Neuronal stem cell (in vitro differentiated cells): ENCODE data around the gene TUBA3E.
"Not testable (repeated sequence)": the region's sequence is repeated elsewhere in the genome, so short reads cannot be mapped to it uniquely, and the experiment has no call there.

Experiments
- DNase-seq: peaks from one replicate; pipeline ENCODE4 v3.0.0-alpha.2; 2013; ENCODE audit warnings: low spot score
- H2AFZ ChIP-seq: one replicate; pipeline ENCODE4 v1.6.1; 2013; ENCODE audit warnings: mild to moderate bottlenecking, low read length, inconsistent platforms
- H2AK5ac ChIP-seq: 2 replicates; pipeline ENCODE4 v1.6.1; 2013; ENCODE audit warnings: low read depth, mild to moderate bottlenecking, inconsistent platforms, low read length, moderate library complexity, mixed read lengths
- H2BK120ac ChIP-seq: 2 replicates; pipeline ENCODE4 v1.6.1; 2013; ENCODE audit warnings: low read depth, mild to moderate bottlenecking, inconsistent platforms, low read length, moderate library complexity, mixed read lengths
- H2BK12ac ChIP-seq: one replicate; pipeline ENCODE4 v1.6.1; 2013; ENCODE audit warnings: low read length, inconsistent platforms
- H2BK15ac ChIP-seq: 2 replicates; pipeline ENCODE4 v1.6.1; 2013; ENCODE audit warnings: mild to moderate bottlenecking, low read length, inconsistent platforms, mixed read lengths
- H2BK5ac ChIP-seq: one replicate; pipeline ENCODE4 v1.6.1; 2013; ENCODE audit warnings: inconsistent platforms, mild to moderate bottlenecking, low read length, moderate library complexity
- H3K14ac ChIP-seq: one replicate; pipeline ENCODE4 v1.6.1; 2013; ENCODE audit warnings: low read length, inconsistent platforms
- H3K18ac ChIP-seq: 2 replicates; pipeline ENCODE4 v1.6.1; 2013; ENCODE audit warnings: low read length, inconsistent platforms
- H3K23ac ChIP-seq: 2 replicates; pipeline ENCODE4 v1.6.1; 2013; ENCODE audit warnings: low read depth, mild to moderate bottlenecking, mixed read lengths, low read length, inconsistent platforms; ENCODE audit not compliant: poor library complexity
- H3K27ac ChIP-seq: replicated peaks from 3 replicates; pipeline ENCODE4 v1.5.1; 2013; ENCODE audit warnings: low read length, inconsistent platforms
- H3K27me3 ChIP-seq, 3 experiments: 2 replicates each; pipeline ENCODE4 v1.6.1; 2013; ENCODE audit warnings: low read length in 3 of 3, mild to moderate bottlenecking in 2 of 3, inconsistent platforms in 1 of 3, low read depth in 1 of 3, mixed read lengths in 1 of 3, moderate library complexity in 1 of 3; ENCODE audit not compliant: control insufficient read depth in 3 of 3, insufficient read depth in 3 of 3
- H3K36me3 ChIP-seq, 2 donors: replicated peaks in 1 of 2; 2 replicates each; pipeline ENCODE4 v1.6.1; 2013; ENCODE audit warnings: low read length in 2 of 2; ENCODE audit not compliant: control insufficient read depth in 2 of 2, insufficient read depth in 2 of 2
- H3K4ac ChIP-seq: 2 replicates; pipeline ENCODE4 v1.6.1; 2013; ENCODE audit warnings: inconsistent platforms, mild to moderate bottlenecking, low read length, moderate library complexity
- H3K4me1 ChIP-seq, 2 donors: 1 replicate in 1 of 2; 2 replicates in 1 of 2; pipeline ENCODE4 v1.6.1; 2013; ENCODE audit warnings: low read length in 2 of 2, low read depth in 1 of 2; ENCODE audit not compliant: control insufficient read depth in 2 of 2, insufficient read depth in 1 of 2
- H3K4me2 ChIP-seq: one replicate; pipeline ENCODE4 v1.6.1; 2013; ENCODE audit warnings: mild to moderate bottlenecking, low read length, inconsistent platforms; ENCODE audit not compliant: insufficient read depth, poor library complexity, severe bottlenecking
- H3K4me3 ChIP-seq, 2 donors: 2 replicates each; pipeline ENCODE4 v1.5.1; 2013; ENCODE audit warnings: low read length in 2 of 2, mild to moderate bottlenecking in 2 of 2, inconsistent platforms in 1 of 2, moderate library complexity in 1 of 2
- H3K79me1 ChIP-seq: one replicate; pipeline ENCODE4 v1.6.1; 2013; ENCODE audit warnings: low read depth, mild to moderate bottlenecking, inconsistent platforms, low read length, moderate library complexity
- H3K9ac ChIP-seq: one replicate; pipeline ENCODE4 v1.6.1; 2013; ENCODE audit warnings: mild to moderate bottlenecking, low read depth, low read length, inconsistent platforms; ENCODE audit not compliant: poor library complexity
- H3K9me3 ChIP-seq, 2 donors: replicated peaks in 1 of 2; 2 replicates each; pipeline versions ENCODE3 to v1.6.1; 2013; ENCODE audit warnings: low read length in 2 of 2, mild to moderate bottlenecking in 2 of 2, inconsistent platforms in 1 of 2, low read depth in 1 of 2, mixed read lengths in 1 of 2, moderate library complexity in 1 of 2; ENCODE audit not compliant: control insufficient read depth in 2 of 2, insufficient read depth in 1 of 2
- H4K8ac ChIP-seq: one replicate; pipeline ENCODE4 v1.6.1; 2013; ENCODE audit warnings: low read depth, mild to moderate bottlenecking, inconsistent platforms, low read length, moderate library complexity
- H4K91ac ChIP-seq: one replicate; pipeline ENCODE4 v1.6.1; 2013; ENCODE audit warnings: low read length, low read depth, mild to moderate bottlenecking, inconsistent platforms; ENCODE audit not compliant: poor library complexity
- WGBS, 2 donors: extraction: QIAGEN DNeasy Blood & Tissue Kit; methylation state at CpG; one replicate each; pipeline ENCODE4 v1.1.7; 2013; ENCODE audit warnings: missing lambda C conversion rate in 2 of 2, mixed read lengths in 1 of 2; ENCODE audit not compliant: insufficient read length in 2 of 2, insufficient replicate concordance in 1 of 2; ENCODE audit errors: extremely low coverage in 2 of 2; 5-methylcytosine and 5-hydroxymethylcytosine counted together

TUBA3E gene

DNA sequence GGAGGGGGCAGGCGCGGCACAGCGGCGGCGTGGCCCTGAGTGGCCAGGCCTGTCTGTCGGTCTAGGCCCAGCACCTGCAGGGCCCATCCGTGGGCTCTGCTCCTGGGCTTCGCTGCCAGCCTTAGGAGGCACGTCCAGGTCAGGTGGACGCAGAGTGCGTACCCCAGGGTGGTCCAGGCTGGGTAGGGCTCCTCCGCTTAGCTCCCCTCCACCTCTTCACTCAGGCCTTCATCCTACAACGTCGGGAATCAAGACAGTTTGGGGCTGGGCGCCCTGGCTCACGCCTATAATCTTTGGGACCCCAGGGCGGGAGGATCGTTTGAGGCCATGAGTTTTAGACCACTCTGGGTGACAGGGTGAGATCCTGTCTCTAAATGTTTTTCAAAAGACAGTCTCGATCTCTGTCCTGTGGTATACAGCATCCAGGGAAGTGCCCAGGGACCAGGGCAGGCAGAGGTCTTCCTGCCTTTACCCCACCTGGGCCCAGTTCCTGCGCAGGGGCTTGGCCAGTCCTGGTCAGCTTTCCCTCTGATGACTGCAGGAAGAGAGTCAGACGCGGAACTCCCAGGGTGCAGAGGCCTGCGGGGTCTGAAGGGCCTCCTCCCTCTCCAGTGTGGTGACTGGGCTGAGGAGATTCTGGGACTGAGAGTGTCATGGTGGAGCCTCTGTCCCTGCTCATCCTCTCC lies 15.3 kb downstream of the TUBA3E start:
- WGBS, 2 donors, result no CpG with 5 or more reads among the region's 23 CpGs

DNA sequence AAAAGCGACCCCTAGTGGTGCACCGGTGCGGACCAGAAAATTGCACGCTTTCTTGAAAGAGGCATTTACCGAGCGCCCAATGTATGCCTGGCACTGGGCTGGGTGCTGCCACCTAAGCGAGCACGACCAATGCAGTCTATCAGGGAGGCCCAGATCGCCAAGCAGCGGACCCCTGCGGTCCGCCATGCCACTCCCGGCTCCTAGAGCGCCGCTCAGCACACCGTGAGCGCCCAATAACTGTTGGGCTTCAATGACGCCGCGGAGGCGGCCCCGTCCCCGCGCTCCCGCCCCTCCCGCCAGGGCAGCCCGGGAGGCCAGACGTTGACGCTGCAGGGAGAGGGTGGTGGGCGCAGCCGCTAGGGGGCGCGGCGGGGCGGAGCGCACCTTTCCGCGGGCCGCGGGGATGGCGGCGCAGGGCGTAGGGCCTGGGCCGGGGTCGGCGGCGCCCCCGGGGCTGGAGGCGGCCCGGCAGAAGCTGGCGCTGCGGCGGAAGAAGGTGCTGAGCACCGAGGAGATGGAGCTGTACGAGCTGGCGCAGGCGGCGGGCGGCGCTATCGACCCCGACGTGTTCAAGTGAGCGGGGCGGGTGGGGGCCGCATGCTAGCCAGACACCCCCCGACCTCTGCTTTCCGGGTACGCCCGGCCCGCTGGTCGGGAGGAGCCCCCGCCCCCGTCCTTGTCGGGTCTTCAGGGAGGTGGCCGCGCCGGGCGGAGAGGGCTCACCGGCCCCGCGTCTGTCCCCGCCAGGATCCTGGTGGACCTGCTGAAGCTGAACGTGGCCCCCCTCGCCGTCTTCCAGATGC lies 16.2 kb downstream of the TUBA3E start, which contains the start of gene MZT2B:
TSS of gene MZT2B (plus strand) at position 383 of the 803 bp plus-strand sequence. CDS start at position 404, 21 bp downstream.
- H3K79me1 ChIP-seq, H3K4ac ChIP-seq, H2BK12ac ChIP-seq, H2BK120ac ChIP-seq, H2AK5ac ChIP-seq, H3K27me3 ChIP-seq, H3K9me3 ChIP-seq, H4K91ac ChIP-seq, H2BK15ac ChIP-seq: not testable (repeated sequence)
- Histone ChIP-seq H3K4me2 (peak within 1 kb of the TSS; percentile 77), H2AFZ (peak within 1 kb of the TSS; percentile 97), H3K4me3 (peak within 1 kb of the TSS; percentile 96 to 99), H2BK5ac (peak within 1 kb of the TSS; percentile 53), H3K9ac (peak within 1 kb of the TSS; percentile 90), H3K36me3 (peaks cover 6 to 29% of the 10 kb centered on the region in 2 donors), H3K4me1 (peaks cover 17 to 19% of the 10 kb centered on the region in 2 donors), H3K18ac (peak within 1 kb of the TSS; percentile 98), H3K14ac (peak within 1 kb of the TSS; percentile 56), H3K27ac (peak within 1 kb of the TSS; percentile 75), H4K8ac (peak within 1 kb of the TSS; percentile 82), H3K23ac (peak within 1 kb of the TSS; percentile 89)
- DNase-seq, result peak; percentile 84
- WGBS, 2 donors, result no CpG with 5 or more reads among the region's 86 CpGs

More for the DNA sequence above, 15.3 kb downstream of the TUBA3E start:
- H3K23ac ChIP-seq, H4K8ac ChIP-seq, H4K91ac ChIP-seq, H3K79me1 ChIP-seq, H3K27me3 ChIP-seq, H2BK120ac ChIP-seq, H3K14ac ChIP-seq, H3K4ac ChIP-seq, H2AK5ac ChIP-seq, H3K9me3 ChIP-seq, H2BK15ac ChIP-seq, DNase-seq, H2BK12ac ChIP-seq: not testable (repeated sequence)
- peak overlapping the region; percentile 60 for H3K9ac ChIP-seq
- H3K18ac ChIP-seq, result peak overlapping the region; percentile 91
- peaks cover 17 to 19% of the 10 kb centered on the region in 2 donors for H3K4me1 ChIP-seq
- H3K4me2 ChIP-seq, result peak overlapping the region; percentile 56
- peak overlapping the region; percentile 53 for H2BK5ac ChIP-seq
- H3K36me3 ChIP-seq, result peaks cover 6 to 27% of the 10 kb centered on the region in 2 donors
- H3K4me3 ChIP-seq, result peak overlapping the region; percentile 54 to 70
- H3K27ac ChIP-seq, result peak overlapping the region; percentile 79
- H2AFZ ChIP-seq, result peak overlapping the region; percentile 77

DNA sequence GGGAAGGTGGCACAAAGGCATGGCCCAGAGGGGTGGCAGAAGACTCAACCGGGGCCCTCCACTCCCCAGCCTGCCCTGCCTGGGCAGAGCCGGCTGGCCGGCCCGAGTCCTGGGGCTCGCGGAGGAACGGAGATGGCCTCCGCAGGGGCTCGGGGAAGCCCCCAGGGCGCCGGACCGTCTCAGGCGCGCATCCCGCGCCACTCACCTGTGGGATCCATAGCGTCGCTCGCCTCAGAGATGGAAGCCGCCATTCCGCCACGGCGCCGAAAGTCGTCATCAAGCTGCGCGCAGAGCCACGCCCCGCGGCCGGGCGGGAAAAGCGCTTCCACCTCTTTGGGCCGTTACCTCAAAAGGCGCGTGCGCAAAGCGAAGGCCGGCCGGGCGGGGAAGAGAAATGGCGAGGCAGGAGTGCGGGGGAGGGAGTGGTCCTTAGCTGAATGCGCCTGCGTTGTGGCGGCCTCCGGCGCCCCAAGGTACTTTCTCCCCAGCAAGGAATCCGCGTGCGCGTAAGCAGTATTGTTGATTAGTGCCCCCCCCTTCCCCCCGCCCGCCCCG lies 16.8 kb downstream of the TUBA3E start, which contains the start of gene SMPD4:
TSS of gene SMPD4 (minus strand) at position 278 of the 555 bp plus-strand sequence. CDS start 5,010 bp downstream, outside the sequence.
- Histone ChIP-seq H3K9ac (peak within 1 kb of the TSS; percentile 90), H2AK5ac (no peak within 1 kb of the TSS), H3K36me3 (peaks cover 5 to 30% of the 10 kb centered on the region in 2 donors), H2BK5ac (peak within 1 kb of the TSS; percentile 53), H3K18ac (peak within 1 kb of the TSS; percentile 98), H4K91ac (no peak within 1 kb of the TSS), H3K4ac (no peak within 1 kb of the TSS), H2BK12ac (no peak within 1 kb of the TSS), H3K27ac (peak within 1 kb of the TSS; percentile 75), H3K4me2 (peak within 1 kb of the TSS; percentile 77), H4K8ac (peak within 1 kb of the TSS; percentile 82), H3K4me1 (peaks cover 17 to 19% of the 10 kb centered on the region in 2 donors), H2AFZ (peak within 1 kb of the TSS; percentile 97), H2BK120ac (no peak within 1 kb of the TSS), H3K27me3 (no peaks in the 10 kb centered on the region), H2BK15ac (no peak within 1 kb of the TSS), H3K23ac (peak within 1 kb of the TSS; percentile 89), H3K14ac (peak within 1 kb of the TSS; percentile 56), H3K4me3 (peak within 1 kb of the TSS; percentile 96 to 99), H3K9me3 (no peaks in the 10 kb centered on the region), H3K79me1 (peaks cover 4% of the 10 kb centered on the region)
- no CpG with 5 or more reads among the region's 55 CpGs for WGBS, 2 donors
- peak; percentile 94 for DNase-seq
